Activated CD4-positive, alpha-beta T cell treated with anti-CD3 and anti-CD28 coated beads, Interleukin-2, Interleukin-4, amounts not matched to agents 100 ng/mL and 50 ng/mL, durations not matched to agents 16 hours and 8 hours (primary cell): ENCODE measurements around the gene IFITM10.
"Not testable (repeated sequence)": the region's sequence is repeated elsewhere in the genome, so short reads cannot be mapped to it uniquely, and the experiment has no call there.

Experiments
- DNase-seq: peaks from one replicate; pipeline ENCODE4 v3.0.0-alpha.2; 2020; ENCODE audit warnings: low spot score

Gene IFITM10

DNA sequence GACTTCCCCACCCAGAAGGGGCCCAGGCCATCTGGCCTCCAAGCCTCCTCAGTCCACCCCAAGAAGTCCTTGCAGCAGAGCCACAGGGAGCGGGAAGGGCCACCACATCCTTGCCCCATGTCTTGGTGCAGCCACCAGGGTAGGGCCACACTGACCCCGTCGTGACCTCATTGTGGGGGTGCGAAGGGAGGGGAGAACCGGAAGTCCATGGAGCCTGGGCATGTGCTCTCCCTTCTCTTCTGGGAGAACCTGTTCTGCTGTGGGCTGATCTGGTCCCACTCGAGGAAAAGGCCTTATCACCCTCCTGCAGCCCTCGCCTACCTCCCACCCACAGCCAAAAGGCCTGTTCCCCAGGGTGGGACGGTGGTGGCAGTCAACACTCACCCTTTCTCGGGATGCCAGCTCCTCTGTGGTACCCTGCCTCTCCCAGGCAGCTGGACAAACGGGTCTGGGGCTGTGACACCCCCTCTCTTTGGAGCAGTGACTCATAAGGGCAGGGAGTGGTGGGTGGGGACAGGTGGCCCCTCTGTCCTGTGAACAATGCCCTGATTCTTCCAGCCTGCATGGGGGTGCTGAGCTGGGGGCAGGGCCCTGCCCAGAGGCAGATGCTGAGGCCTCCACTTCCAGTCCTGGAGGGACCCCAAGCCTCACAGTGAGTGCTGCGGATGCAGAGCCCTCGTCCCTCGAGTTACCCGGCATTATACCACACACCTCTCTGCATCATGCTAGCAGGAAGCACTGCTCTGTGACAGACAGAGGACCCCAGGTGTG is 27.9 kb upstream of the IFITM10 start:
- DNase-seq = no peak

GRCh38 chr11:1777737-1778136 is 27.3 kb upstream of the IFITM10 start:
- DNase-seq = no peak

GRCh38 chr11:1776944-1777715 is 26.7 kb upstream of the IFITM10 start:
- DNase-seq = no peak

- DNase-seq = no peak
These were observed 26.0 kb upstream of the IFITM10 start for GRCh38 chr11:1776331-1776851.

DNA sequence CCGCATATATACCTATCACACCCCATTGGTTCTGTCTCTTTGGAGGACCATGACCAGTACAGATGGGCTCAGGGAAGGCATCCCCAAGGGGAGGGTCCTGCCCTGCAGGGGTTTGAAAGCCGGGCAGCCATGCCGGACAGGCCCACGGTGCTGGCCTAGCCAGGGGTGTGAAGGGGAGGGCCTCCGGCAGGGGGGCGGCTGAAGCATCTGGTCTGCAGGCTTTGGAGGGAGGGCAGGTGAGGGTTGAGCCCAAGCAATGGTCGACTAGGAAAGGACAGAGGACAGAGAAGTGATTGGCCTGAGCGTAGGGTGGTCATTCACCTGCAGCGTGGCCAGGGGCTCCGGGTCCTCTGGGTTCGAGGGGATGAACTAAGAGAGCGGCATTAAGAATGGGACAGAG is 24.5 kb upstream of the IFITM10 start:
- no peak for DNase-seq

DNA sequence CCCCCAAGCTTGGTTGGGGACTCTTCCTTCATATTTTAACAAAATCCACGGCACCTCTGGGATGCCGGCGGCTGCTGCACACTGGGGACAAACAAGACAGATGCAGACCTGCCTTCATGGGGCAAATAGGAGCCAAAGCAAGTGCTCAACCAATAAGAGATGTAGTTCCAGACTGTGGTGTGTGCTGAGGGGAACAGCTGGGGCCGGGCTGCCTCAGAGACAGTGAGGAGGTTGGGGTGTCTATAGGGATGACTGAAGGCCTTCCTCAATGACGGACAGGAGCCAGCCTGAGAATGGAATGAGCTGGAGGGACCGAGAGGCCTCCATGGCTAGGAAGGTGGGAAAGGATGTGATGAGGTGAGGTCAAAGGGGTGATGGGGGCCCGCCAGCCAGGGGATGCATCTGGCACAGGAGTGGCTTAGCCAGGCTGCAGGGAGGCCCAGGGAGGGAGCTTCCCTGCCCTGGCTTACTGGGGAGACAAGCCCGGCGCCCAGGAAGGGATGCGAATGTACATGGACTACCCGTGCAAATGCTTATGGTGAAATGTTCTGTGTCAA is 23.7 kb upstream of the IFITM10 start:
- DNase-seq = no peak

DNA sequence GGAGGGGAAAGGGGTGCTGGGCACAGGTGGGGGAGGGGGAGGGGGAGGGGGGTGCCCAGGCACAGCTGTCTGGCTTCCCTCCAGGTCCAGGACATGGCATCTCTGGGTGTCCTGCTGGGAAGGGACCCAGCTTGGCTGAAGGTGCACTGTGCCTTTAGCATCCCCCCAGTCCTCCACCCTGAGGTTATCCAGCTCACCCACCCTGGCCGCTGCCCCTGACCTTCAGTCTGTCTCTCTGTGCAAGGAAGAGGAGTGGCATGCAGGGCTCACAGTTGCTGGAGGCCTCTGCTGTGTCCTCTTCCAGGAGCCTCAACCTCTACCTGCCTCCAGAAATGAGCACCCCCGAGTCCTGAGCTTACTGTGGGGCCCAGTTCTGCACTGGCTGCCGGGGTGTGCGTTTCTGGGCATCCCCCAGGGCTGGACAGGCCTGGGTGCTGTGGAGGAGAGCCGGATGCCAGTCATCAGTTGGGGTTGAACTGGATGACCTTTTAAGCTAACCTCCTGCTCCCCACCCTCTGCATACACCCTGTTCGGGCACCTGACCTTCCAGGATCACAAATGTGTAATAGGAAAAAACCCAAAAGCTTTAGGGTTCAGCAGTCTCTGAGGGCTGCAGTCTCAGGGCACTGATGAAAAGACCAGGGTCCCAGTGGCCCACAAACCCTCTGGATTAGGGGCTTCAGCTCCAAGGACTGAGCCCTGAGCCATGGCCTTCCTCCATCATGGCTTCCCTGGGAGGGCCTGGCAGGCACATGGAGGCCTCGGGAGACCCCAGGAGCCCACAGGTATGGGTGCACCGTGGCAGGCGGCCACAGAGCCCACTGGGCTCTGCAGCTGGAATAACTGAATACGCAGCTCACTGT is 23.0 kb upstream of the IFITM10 start:
- no peak for DNase-seq

DNA sequence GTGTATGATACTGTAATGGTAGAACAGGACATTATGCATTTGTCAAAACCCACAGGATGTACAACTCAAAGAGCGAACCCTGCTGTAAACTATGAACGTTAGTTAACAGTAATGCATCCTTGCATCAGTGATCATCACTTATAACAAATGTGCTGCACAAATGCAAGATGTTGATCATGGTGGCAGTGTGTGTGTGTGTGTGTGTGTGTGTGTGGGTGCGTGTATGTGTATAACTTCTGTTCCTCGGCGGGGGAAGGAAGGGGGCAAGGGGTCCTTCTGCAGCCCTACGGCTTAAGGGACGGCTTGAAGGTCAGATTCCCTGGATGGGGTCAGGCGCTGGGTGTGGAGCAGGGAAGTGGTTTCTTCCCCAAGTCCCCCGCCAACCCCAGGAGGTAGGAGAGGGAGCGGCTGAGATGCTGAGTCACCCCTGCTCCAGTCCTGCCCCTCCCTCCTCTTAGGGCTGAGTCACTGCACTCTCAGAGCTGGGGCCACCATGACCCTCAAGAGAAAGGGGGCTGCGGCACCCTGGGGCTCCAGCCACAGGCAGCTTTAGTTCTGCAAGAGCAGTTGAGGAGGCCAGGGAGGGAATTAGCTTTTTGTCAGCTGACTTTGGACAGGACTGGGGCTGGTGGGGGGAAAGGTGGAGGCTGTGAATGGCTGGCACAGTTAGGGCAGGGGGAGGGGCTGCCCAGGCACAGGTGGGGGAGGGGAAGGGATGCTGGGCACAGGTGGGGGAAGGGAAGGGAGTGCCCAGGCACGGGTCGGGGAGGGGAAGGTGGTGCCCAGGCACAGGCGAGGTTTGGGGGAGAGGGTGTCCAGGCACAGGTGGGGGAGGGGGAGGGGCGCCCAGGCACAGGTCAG is 22.1 kb upstream of the IFITM10 start:
- DNase-seq = peak; percentile 78

DNA sequence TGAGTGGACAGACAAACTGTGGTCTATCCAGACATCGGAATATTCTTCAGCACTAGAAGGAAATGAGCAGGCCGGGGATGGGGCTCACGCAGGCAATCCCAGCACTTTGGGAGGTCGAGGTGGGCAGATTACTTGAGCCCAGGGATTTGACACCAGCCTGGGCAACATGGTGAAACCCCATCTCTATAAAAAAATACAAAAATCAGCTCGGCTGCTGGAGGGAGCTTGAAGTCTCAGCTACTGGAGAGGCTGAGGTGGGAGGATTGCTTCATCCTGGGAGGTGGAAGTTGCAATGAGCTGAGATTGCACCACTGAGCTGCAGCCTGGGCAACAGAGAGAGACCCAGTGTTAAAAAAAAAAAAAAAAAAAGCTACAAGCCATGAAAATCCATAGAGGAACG is 21.3 kb upstream of the IFITM10 start:
- no peak for DNase-seq

DNA sequence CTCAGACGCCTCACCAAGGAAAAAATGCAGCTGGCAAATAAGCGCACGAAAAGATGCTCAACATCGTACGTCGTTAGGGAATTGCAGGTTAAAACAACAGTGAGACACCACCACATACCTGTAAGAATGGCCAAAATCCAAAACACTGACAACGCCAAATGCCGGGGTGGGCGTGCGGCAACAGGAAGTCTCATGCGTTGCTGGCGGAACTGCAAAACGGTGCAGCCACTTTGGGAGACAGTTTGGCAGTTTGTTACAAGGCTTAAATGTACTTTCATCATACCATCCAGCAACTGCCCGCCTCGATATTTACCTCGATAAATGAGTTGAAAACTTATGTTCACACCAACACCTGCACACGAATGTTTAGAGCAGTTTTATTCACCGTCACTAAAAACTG is 20.9 kb upstream of the IFITM10 start:
- no peak for DNase-seq

DNA sequence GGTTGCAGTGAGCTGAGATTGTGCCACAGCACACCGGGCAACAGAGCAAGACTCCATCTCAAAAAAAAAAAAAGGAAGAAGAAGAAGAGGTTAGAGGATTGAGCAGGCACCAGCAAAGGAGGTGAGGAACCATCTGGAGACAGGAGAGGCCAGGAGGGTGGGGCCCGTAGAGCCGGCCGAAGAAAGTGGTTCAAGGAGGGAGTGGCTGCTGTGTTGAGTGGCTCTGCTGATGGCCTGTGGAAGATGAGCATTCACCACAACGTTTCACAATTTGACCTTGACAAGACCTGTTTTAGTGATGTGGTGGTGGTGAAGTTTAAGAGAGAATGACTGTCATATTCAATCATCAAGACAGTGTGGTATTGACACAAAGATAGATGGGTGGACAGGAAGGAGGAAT is 20.1 kb upstream of the IFITM10 start:
- DNase-seq = no peak

- DNase-seq = no peak
These were observed 19.7 kb upstream of the IFITM10 start for GRCh38 chr11:1770061-1770460.

DNA sequence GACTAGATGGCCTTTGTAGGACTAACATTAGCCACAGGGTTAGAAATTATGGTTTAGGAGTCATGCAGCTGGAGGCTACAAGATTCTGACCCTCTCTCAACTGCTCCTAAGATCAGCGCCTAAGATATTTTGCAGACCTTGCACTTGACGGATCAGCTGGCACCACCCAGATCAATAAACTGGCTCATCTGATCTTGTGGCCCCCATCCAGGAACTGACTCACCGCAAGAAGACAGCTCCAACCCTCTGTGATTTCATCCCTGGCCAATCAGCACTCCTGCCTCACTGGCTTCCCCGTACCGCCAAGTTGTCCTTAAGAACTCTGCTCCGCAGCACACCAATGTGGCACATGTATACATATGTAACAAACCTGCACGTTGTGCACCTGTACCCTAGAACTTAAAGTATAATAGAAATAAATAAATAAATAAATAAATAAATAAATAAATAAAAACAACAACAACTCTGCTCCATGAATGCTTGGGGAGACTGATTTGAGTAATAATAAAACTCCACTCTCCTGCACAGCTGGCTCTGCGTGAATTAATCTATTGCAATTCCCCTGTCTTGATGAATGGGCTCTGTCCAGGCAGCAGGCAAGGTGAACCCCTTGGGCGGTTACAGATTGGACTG is 19.0 kb upstream of the IFITM10 start:
- not testable (repeated sequence) for DNase-seq

DNA sequence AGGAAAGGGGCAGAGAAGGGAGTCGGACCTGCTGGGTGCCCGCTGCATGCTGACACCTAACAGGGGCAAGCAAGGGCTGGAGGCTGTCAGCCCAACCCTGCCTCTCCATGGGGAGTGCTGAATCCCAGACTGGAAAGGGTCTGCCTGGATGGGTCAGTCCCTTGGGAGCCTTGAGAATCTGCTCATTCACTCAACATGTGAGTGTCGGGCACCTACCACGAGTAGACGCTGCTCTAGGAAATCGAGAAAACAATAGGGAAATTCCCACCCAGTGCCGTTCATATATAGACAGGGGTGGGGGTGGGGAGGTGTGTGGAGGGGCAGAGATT is 17.7 kb upstream of the IFITM10 start:
- DNase-seq = no peak

- no peak for DNase-seq
These were observed 17.2 kb upstream of the IFITM10 start for GRCh38 chr11:1767399-1768140.

DNA sequence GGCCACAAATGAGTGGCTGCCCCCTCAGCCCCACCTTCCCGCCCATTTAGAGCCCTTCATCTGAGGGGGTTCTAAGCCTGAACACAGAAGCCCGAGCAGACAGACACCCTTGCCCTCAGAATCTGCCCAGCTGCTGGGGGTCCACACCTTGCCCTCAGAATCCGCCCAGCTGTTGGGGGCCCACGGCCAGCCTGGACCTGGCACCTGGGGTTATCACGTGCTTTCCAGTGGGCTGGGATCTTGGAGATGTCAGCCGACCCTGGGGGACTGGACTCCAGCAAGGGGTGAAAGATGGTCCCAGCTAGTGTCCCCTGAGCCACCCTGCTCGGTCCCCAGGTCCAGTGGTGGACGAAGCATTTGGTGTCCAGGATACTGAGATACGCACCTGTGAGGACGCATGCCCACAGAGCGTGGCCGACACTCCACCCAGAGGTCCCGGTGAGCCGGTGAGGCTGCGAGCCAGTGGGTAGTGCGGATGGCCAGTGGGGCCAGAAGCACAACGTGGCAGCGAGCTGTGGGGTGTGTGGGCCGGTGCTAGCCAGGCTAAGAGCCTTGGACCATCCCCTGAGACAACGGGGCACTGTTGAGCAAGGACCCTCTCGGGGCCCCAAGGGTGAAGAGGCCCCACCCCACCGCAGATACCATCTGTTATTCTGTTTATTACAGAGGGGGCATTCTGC is 16.5 kb upstream of the IFITM10 start:
- no peak for DNase-seq

DNA sequence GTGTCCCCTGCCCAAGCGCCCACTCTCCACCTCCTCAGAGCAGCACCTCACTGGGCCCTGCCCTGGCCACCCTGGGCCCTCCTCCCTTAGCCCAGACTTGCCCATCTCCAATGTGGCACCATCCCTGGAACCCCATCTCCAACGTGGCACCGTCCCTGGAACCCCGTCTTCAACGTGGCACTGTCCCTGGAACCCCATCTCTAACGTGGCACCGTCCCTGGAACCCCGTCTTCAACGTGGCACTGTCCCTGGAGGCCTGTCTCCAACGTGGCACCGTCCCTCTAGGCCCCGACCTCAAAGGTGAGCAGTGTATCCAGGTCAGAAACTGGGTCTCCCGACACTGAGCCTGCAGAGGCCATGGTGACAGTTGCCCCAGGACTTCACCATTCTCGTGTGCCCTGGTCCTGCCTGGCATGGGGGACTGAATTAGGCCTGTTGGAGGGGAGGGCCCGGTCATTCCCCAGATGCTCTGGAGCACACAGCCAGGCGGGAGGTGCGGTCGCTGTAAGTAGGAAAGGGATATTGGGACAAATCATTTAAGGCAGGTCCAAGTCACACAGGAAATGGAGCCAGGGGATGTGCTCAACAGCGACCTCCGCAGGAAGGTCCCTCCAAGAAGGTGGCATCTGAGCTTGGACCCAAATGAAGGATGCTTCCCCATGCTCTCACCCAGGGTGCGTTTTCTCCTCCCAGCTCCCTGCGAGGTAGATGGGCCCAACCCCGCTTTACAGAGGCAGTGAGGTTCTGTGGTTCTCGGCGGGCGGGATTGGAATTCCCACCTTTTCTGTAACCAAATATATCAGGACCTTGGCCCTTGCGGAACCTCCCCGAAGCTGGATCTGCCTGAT is 15.7 kb upstream of the IFITM10 start:
- DNase-seq = no peak
